ENCODE measurements around the gene ACSL4. TPM values are rescaled to one million over a fixed set of nuclear protein-coding genes. Genes with fewer than 3 reads are reported as not detected.
"Not testable (repeated sequence)": the region's sequence is repeated elsewhere in the genome, so short reads cannot be mapped to it uniquely, and the experiment has no call there.

The ACSL4 gene
- total and polyA plus RNA-seq, 4 donors: 26.3 to 115 (median 50.9) TPM

DNA sequence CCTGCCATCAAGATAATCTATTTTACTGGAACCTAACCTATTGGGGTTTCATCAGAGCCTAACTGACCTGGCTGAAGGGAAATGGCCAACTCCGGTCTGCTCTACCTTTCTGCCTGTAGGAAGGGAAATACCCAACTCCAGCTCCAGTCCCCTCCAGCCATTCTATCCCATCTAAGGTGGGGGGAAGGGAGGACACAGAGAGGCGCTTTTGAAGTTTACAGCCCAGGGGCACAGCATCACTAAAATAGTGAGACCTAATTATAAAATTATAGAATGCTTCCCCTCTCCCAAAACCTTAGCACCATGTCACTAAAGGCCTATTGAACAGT lies 27.8 kb upstream of the ACSL4 start:
- Histone ChIP-seq H3K4me1 (ENCODE audit: control insufficient read depth, insufficient read depth, low read length) (no peaks in the 10 kb centered on the region), H3K27me3 (ENCODE audit: control insufficient read depth, insufficient read depth, low read length) (peaks cover 7% of the 10 kb centered on the region), H3K9me3 (ENCODE audit: control insufficient read depth, insufficient read depth, low read length) (no peaks in the 10 kb centered on the region), H3K4me3 (ENCODE audit: low read depth, low read length) (no peak overlapping the region), H3K36me3 (ENCODE audit: control insufficient read depth, insufficient read depth, low read length) (no peaks in the 10 kb centered on the region), H3K27ac (ENCODE audit: low read depth, low read length) (no peak overlapping the region)
- no peak for DNase-seq (ENCODE audit: low read depth in 4 of 6, low spot score in 6 of 6)
- no CpG with 5 or more reads among the region's 2 CpGs for WGBS (ENCODE audit: insufficient coverage)

GRCh38 chrX:109760209-109760921 lies 27.3 kb upstream of the ACSL4 start:
- WGBS (ENCODE audit: insufficient coverage): no CpG with 5 or more reads among the region's 5 CpGs
- no peak for DNase-seq (ENCODE audit: low read depth in 4 of 6, low spot score in 6 of 6)
- no peaks in the 10 kb centered on the region for H3K4me1 ChIP-seq (ENCODE audit: control insufficient read depth, insufficient read depth, low read length)
- H3K9me3 ChIP-seq (ENCODE audit: control insufficient read depth, insufficient read depth, low read length): no peaks in the 10 kb centered on the region
- no peak overlapping the region for H3K4me3 ChIP-seq (ENCODE audit: low read depth, low read length)
- no peak overlapping the region for H3K27ac ChIP-seq (ENCODE audit: low read depth, low read length)
- H3K36me3 ChIP-seq (ENCODE audit: control insufficient read depth, insufficient read depth, low read length): no peaks in the 10 kb centered on the region
- H3K27me3 ChIP-seq (ENCODE audit: control insufficient read depth, insufficient read depth, low read length): peaks cover 7% of the 10 kb centered on the region

GRCh38 chrX:109753256-109753655 lies 20.2 kb upstream of the ACSL4 start:
- Histone ChIP-seq H3K4me3 (ENCODE audit: low read depth, low read length) (no peak overlapping the region), H3K9me3 (ENCODE audit: control insufficient read depth, insufficient read depth, low read length) (no peaks in the 10 kb centered on the region), H3K4me1 (ENCODE audit: control insufficient read depth, insufficient read depth, low read length) (no peaks in the 10 kb centered on the region), H3K27ac (ENCODE audit: low read depth, low read length) (no peak overlapping the region), H3K27me3 (ENCODE audit: control insufficient read depth, insufficient read depth, low read length) (peaks cover 3% of the 10 kb centered on the region), H3K36me3 (ENCODE audit: control insufficient read depth, insufficient read depth, low read length) (no peaks in the 10 kb centered on the region)
- no peak for DNase-seq (ENCODE audit: low read depth in 4 of 6, low spot score in 6 of 6)
- no CpG with 5 or more reads among the region's 4 CpGs for WGBS (ENCODE audit: insufficient coverage)

- Histone ChIP-seq H3K4me3 (ENCODE audit: low read depth, low read length) (no peak overlapping the region), H3K27me3 (ENCODE audit: control insufficient read depth, insufficient read depth, low read length) (peaks cover 3% of the 10 kb centered on the region), H3K4me1 (ENCODE audit: control insufficient read depth, insufficient read depth, low read length) (no peaks in the 10 kb centered on the region), H3K36me3 (ENCODE audit: control insufficient read depth, insufficient read depth, low read length) (no peaks in the 10 kb centered on the region), H3K9me3 (ENCODE audit: control insufficient read depth, insufficient read depth, low read length) (no peaks in the 10 kb centered on the region), H3K27ac (ENCODE audit: low read depth, low read length) (no peak overlapping the region)
- DNase-seq (ENCODE audit: low read depth in 4 of 6, low spot score in 6 of 6): no peak
- WGBS (ENCODE audit: insufficient coverage): no CpG with 5 or more reads among the region's 2 CpGs
These were observed 18.6 kb upstream of the ACSL4 start for GRCh38 chrX:109751698-109752097.

GRCh38 chrX:109749207-109749606 lies 16.1 kb upstream of the ACSL4 start:
- Histone ChIP-seq H3K4me1 (ENCODE audit: control insufficient read depth, insufficient read depth, low read length) (no peaks in the 10 kb centered on the region), H3K9me3 (ENCODE audit: control insufficient read depth, insufficient read depth, low read length) (no peaks in the 10 kb centered on the region), H3K4me3 (ENCODE audit: low read depth, low read length) (no peak overlapping the region), H3K27me3 (ENCODE audit: control insufficient read depth, insufficient read depth, low read length) (peaks cover 3% of the 10 kb centered on the region), H3K36me3 (ENCODE audit: control insufficient read depth, insufficient read depth, low read length) (no peaks in the 10 kb centered on the region), H3K27ac (ENCODE audit: low read depth, low read length) (no peak overlapping the region)
- 94% methylated on average over 14 of the region's 14 CpGs for WGBS (ENCODE audit: insufficient coverage)
- DNase-seq (ENCODE audit: low read depth in 4 of 6, low spot score in 6 of 6): no peak

DNA sequence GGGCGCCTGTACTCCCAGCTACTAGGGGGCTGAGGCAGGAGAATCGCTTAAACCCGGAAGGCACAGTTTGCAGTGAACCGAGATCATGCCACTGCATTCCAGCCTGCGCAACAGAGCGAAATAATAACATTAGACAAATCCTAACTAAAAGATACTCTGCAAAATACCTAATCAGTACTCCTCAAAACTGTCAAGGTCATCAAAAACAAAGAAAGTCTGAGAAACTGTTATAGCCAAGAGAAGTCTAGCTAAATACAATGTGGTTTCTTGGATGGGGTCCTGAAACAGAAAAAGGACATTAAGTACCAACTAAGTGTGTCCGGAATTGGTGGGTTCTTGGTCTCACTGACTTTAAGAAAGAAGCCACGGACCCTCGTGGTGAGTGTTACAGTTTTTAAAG lies 14.6 kb upstream of the ACSL4 start:
- no peak for DNase-seq (ENCODE audit: low read depth in 4 of 6, low spot score in 6 of 6)
- peaks cover 3% of the 10 kb centered on the region for H3K27me3 ChIP-seq (ENCODE audit: control insufficient read depth, insufficient read depth, low read length)
- no peaks in the 10 kb centered on the region for H3K4me1 ChIP-seq (ENCODE audit: control insufficient read depth, insufficient read depth, low read length)
- H3K9me3 ChIP-seq (ENCODE audit: control insufficient read depth, insufficient read depth, low read length): no peaks in the 10 kb centered on the region
- WGBS (ENCODE audit: insufficient coverage): 81% methylated on average over 5 of the region's 9 CpGs
- no peaks in the 10 kb centered on the region for H3K36me3 ChIP-seq (ENCODE audit: control insufficient read depth, insufficient read depth, low read length)
- no peak overlapping the region for H3K27ac ChIP-seq (ENCODE audit: low read depth, low read length)
- H3K4me3 ChIP-seq (ENCODE audit: low read depth, low read length): no peak overlapping the region

DNA sequence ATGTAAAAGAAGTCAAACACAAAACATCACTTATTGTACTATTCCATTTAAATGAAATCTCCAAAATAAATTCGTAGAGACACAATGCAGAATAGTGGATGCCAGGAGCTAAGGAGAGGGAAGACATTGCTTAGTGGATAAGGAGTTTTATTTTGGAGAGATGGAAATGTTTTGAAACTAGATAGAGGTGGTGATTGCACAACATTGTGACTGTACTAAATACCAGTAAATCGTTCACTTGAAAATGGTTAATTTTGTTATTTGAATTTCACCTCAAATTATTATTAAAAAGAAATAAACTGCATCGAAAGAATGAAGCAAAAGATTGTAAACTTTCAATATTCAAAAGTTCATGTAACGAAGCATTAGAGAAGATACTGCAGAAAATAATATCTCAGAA lies 9.7 kb upstream of the ACSL4 start:
- no peaks in the 10 kb centered on the region for H3K9me3 ChIP-seq (ENCODE audit: control insufficient read depth, insufficient read depth, low read length)
- no peak overlapping the region for H3K4me3 ChIP-seq (ENCODE audit: low read depth, low read length)
- DNase-seq (ENCODE audit: low read depth in 4 of 6, low spot score in 6 of 6): no peak
- no peaks in the 10 kb centered on the region for H3K4me1 ChIP-seq (ENCODE audit: control insufficient read depth, insufficient read depth, low read length)
- no peaks in the 10 kb centered on the region for H3K36me3 ChIP-seq (ENCODE audit: control insufficient read depth, insufficient read depth, low read length)
- peaks cover 3% of the 10 kb centered on the region for H3K27me3 ChIP-seq (ENCODE audit: control insufficient read depth, insufficient read depth, low read length)
- WGBS (ENCODE audit: insufficient coverage): no CpG with 5 or more reads among the region's 4 CpGs
- no peak overlapping the region for H3K27ac ChIP-seq (ENCODE audit: low read depth, low read length)

GRCh38 chrX:109740896-109741295 lies 7.8 kb upstream of the ACSL4 start:
- not testable (repeated sequence) for H3K4me1 ChIP-seq (ENCODE audit: control insufficient read depth, insufficient read depth, low read length)

DNA sequence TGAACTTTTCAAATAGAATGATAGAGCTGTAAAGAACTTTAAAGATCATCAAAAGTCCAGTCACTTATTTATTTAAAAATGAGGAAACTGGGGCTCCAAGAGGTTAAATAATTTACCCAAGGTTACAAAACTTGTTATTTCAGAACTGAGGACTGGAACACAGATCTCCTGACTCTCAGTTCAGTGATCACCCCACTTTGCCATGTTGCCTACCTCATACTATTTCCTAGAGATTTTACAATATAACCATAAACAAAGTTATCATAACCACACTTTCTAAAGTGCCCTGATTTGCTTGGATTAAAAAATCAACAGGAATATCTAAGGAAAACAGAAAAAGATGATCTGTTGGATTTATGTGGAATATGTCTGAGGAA lies 7.4 kb upstream of the ACSL4 start:
- peaks cover 3% of the 10 kb centered on the region for H3K27me3 ChIP-seq (ENCODE audit: control insufficient read depth, insufficient read depth, low read length)
- H3K36me3 ChIP-seq (ENCODE audit: control insufficient read depth, insufficient read depth, low read length): no peaks in the 10 kb centered on the region
- no peak for DNase-seq (ENCODE audit: low read depth in 4 of 6, low spot score in 6 of 6)
- H3K4me3 ChIP-seq (ENCODE audit: low read depth, low read length): no peak overlapping the region
- no peak overlapping the region for H3K27ac ChIP-seq (ENCODE audit: low read depth, low read length)
- no peaks in the 10 kb centered on the region for H3K4me1 ChIP-seq (ENCODE audit: control insufficient read depth, insufficient read depth, low read length)
- H3K9me3 ChIP-seq (ENCODE audit: control insufficient read depth, insufficient read depth, low read length): no peaks in the 10 kb centered on the region

More at GRCh38 chrX:109740896-109741295, 7.8 kb upstream of the ACSL4 start:
- WGBS (ENCODE audit: insufficient coverage): no CpG with 5 or more reads among the region's 11 CpGs
- H3K9me3 ChIP-seq (ENCODE audit: control insufficient read depth, insufficient read depth, low read length); H3K27me3 ChIP-seq (ENCODE audit: control insufficient read depth, insufficient read depth, low read length); H3K27ac ChIP-seq (ENCODE audit: low read depth, low read length); DNase-seq (ENCODE audit: low read depth in 4 of 6, low spot score in 6 of 6); H3K36me3 ChIP-seq (ENCODE audit: control insufficient read depth, insufficient read depth, low read length); H3K4me3 ChIP-seq (ENCODE audit: low read depth, low read length): not testable (repeated sequence)

DNA sequence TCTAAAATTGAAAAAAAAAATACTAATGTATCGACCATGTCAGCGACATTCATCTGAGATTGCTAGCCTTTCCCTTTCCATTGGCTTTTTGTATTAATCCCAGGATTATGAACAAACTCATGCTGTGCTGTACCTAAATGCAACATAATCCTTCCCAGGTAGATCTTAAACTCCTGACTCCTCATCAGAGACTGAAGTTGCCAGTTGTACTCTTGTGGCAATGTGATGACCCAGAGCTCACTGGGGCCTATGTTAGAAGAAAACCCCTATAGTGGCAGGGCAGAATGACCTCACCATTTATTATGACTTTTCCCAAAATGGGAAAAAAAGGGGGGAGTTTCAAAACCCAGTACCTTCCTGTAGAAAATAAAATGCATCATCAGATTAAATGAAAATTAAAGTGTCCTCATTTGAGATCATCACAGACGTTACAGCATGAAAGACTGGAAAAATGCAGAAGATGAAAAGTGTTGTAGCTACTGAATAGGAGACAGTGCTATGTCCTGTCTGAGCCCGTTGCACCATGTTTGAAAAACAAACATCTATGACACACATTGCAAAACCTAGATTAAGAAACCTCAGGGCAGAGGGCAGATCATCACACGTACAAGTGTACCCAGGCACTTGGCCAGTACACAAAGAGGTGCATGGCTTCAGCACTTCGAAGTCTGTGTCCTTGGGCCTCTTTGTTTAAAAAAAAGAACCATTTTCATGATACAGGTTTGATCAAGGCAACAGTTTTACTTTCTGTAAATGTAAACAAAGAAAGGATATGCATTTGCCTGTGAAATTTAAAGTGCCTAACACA lies 6.8 kb upstream of the ACSL4 start:
- Histone ChIP-seq H3K27me3 (ENCODE audit: control insufficient read depth, insufficient read depth, low read length) (peaks cover 7% of the 10 kb centered on the region), H3K36me3 (ENCODE audit: control insufficient read depth, insufficient read depth, low read length) (no peaks in the 10 kb centered on the region), H3K4me1 (ENCODE audit: control insufficient read depth, insufficient read depth, low read length) (no peaks in the 10 kb centered on the region), H3K4me3 (ENCODE audit: low read depth, low read length) (no peak overlapping the region), H3K9me3 (ENCODE audit: control insufficient read depth, insufficient read depth, low read length) (no peaks in the 10 kb centered on the region), H3K27ac (ENCODE audit: low read depth, low read length) (no peak overlapping the region)
- no peak for DNase-seq (ENCODE audit: low read depth in 4 of 6, low spot score in 6 of 6)
- WGBS (ENCODE audit: insufficient coverage): 78% methylated on average over 3 of the region's 6 CpGs
